IMR-90 (cell line): ENCODE measurements around the gene KCNQ1. TPM values are rescaled to one million over a fixed set of nuclear protein-coding genes. Genes with fewer than 3 reads are reported as not detected.

Experiments used
- ATAC-seq: fragments of 200-7000 bp; cut with Tn5 transposase; 2 replicates; pipeline ENCODE4 v1.9.1; 2020; ENCODE audit warnings: low read depth, mild to moderate bottlenecking, moderate library complexity
- BruUV-seq: library from RNA; stranded (reverse); fragments of 400-500 nt; replicated peaks from 2 replicates; lab custom pipeline; 2021; lab: Mats Ljungman, UMichigan
- CTCF ChIA-PET: fragments of 300-600 bp; formaldehyde crosslinking; extraction: SDS; loops from one replicate; lab custom pipeline; 2021; ENCODE audit warnings: antibody characterized with exemption; lab: Yijun Ruan, JAX
- POLR2A ChIA-PET: fragments of 300-600 bp; sonication (Branson Sonifier 250); formaldehyde crosslinking; loops from one replicate; lab custom pipeline; 2022; ENCODE audit warnings: antibody characterized with exemption; ENCODE audit not compliant: unreplicated experiment; lab: Charles Lee
- DNase-seq: peaks from one replicate; pipeline ENCODE4 v3.0.0; 2013
- H2AFZ ChIP-seq: replicated peaks from 2 replicates; pipeline ENCODE3; 2013; ENCODE audit warnings: low read length, mild to moderate bottlenecking; ENCODE audit not compliant: poor library complexity
- H2AK5ac ChIP-seq: 2 replicates; pipeline ENCODE4 v1.6.1; 2013; ENCODE audit warnings: low read depth, low read length, inconsistent platforms
- H2AK9ac ChIP-seq: replicated peaks from 2 replicates; pipeline ENCODE3; 2013; ENCODE audit warnings: mild to moderate bottlenecking, low read depth, low read length, moderate library complexity; ENCODE audit not compliant: poor library complexity
- H2BK120ac ChIP-seq: 2 replicates; pipeline ENCODE4 v1.6.1; 2013; ENCODE audit warnings: low read depth, low read length, inconsistent platforms
- H2BK15ac ChIP-seq: 3 replicates; pipeline ENCODE4 v1.6.1; 2013; ENCODE audit warnings: low read depth, low read length, inconsistent platforms
- H2BK20ac ChIP-seq: 2 replicates; pipeline ENCODE4 v1.6.1; 2013; ENCODE audit warnings: low read depth, mild to moderate bottlenecking, inconsistent platforms, low read length, moderate library complexity
- H2BK5ac ChIP-seq: 2 replicates; pipeline ENCODE4 v1.6.1; 2013; ENCODE audit warnings: mild to moderate bottlenecking, low read depth, low read length, inconsistent platforms; ENCODE audit not compliant: poor library complexity, severe bottlenecking
- H3K14ac ChIP-seq: replicated peaks from 2 replicates; pipeline ENCODE4 v1.6.1; 2013; ENCODE audit warnings: low read depth, low read length, inconsistent platforms
- H3K18ac ChIP-seq: 2 replicates; pipeline ENCODE4 v1.6.1; 2013; ENCODE audit warnings: low read depth, low read length, control low read depth
- H3K23ac ChIP-seq: 2 replicates; pipeline ENCODE4 v1.6.1; 2013; ENCODE audit warnings: low read depth, low read length, inconsistent platforms
- H3K27ac ChIP-seq: 2 replicates; pipeline ENCODE4 v1.5.1; 2013; ENCODE audit warnings: mild to moderate bottlenecking, control low read depth, low read length; ENCODE audit not compliant: insufficient read depth
- H3K27me3 ChIP-seq: 2 replicates; pipeline ENCODE4 v1.6.1; 2013; ENCODE audit warnings: low read length; ENCODE audit not compliant: control insufficient read depth, insufficient read depth
- H3K36me3 ChIP-seq: 2 replicates; pipeline ENCODE4 v1.6.1; 2013; ENCODE audit warnings: low read length, mixed read lengths; ENCODE audit not compliant: control insufficient read depth, insufficient read depth
- H3K4ac ChIP-seq: 2 replicates; pipeline ENCODE4 v1.6.1; 2013; ENCODE audit warnings: low read depth, low read length, inconsistent platforms
- H3K4me1 ChIP-seq: 2 replicates; pipeline ENCODE4 v1.6.1; 2013; ENCODE audit warnings: low read length, mixed read lengths; ENCODE audit not compliant: control insufficient read depth, insufficient read depth
- H3K4me2 ChIP-seq: 2 replicates; pipeline ENCODE4 v1.6.1; 2013; ENCODE audit warnings: low read depth, mild to moderate bottlenecking, control low read depth, low read length, moderate library complexity
- H3K4me3 ChIP-seq: 2 replicates; pipeline ENCODE4 v1.5.1; 2013; ENCODE audit warnings: low read depth, mild to moderate bottlenecking, control low read depth, low read length, moderate library complexity; ENCODE audit not compliant: insufficient read depth
- H3K56ac ChIP-seq: 2 replicates; pipeline ENCODE4 v1.6.1; 2013; ENCODE audit warnings: low read length, inconsistent platforms; ENCODE audit not compliant: insufficient read depth; ENCODE audit errors: extremely low read depth
- H3K79me1 ChIP-seq, 2 experiments: 2 replicates each; pipeline ENCODE4 v1.6.1; 2013; ENCODE audit warnings: low read length in 2 of 2, inconsistent platforms in 1 of 2, low read depth in 1 of 2
- H3K9ac ChIP-seq: 2 replicates; pipeline ENCODE4 v1.6.1; 2013; ENCODE audit warnings: low read depth, low read length, control low read depth
- H3K9me1 ChIP-seq: 2 replicates; pipeline ENCODE4 v1.6.1; 2013; ENCODE audit warnings: low read length, inconsistent platforms; ENCODE audit not compliant: insufficient read depth
- H3K9me3 ChIP-seq: 2 replicates; pipeline ENCODE4 v1.6.1; 2013; ENCODE audit warnings: low read length; ENCODE audit not compliant: control insufficient read depth, insufficient read depth
- H4K20me1 ChIP-seq: 2 replicates; pipeline ENCODE4 v1.6.1; 2013; ENCODE audit warnings: low read length, inconsistent platforms; ENCODE audit not compliant: insufficient read depth
- H4K5ac ChIP-seq: 2 replicates; pipeline ENCODE4 v1.6.1; 2013; ENCODE audit warnings: mild to moderate bottlenecking, low read depth, low read length, control low read depth
- H4K8ac ChIP-seq, 2 experiments: 2 replicates each; pipeline ENCODE4 v1.6.1; 2013; ENCODE audit warnings: low read depth in 2 of 2, low read length in 2 of 2, control low read depth in 1 of 2, inconsistent platforms in 1 of 2
- H4K91ac ChIP-seq: 2 replicates; pipeline ENCODE4 v1.6.1; 2013; ENCODE audit warnings: low read depth, low read length, inconsistent platforms; ENCODE audit not compliant: insufficient read depth
- FOS ChIP-seq: fragments of 150-350 bp; IDR thresholded peaks from 2 replicates; pipeline ENCODE4 v1.6.1; 2016; ENCODE audit warnings: low read depth, low read length
- NFE2L2 ChIP-seq: fragments of 150-350 bp; IDR thresholded peaks from 2 replicates; pipeline ENCODE4 v1.6.1; 2016; ENCODE audit warnings: low read depth, mild to moderate bottlenecking, low read length
- RCOR1 ChIP-seq: IDR thresholded peaks from 2 replicates; pipeline ENCODE4 v1.6.1; 2012; ENCODE audit warnings: mild to moderate bottlenecking, low read length, improper control_type of control experiment; ENCODE audit not compliant: insufficient replicate concordance
- RFX5 ChIP-seq: IDR thresholded peaks from 2 replicates; pipeline ENCODE4 v1.8.0; 2012; ENCODE audit warnings: low read depth, mild to moderate bottlenecking, low read length, moderate library complexity
- WGBS, 2 experiments: methylation state at CpG; one replicate each; pipeline versions ENCODE4 v1.1.5 to v1.1.7; 2013; ENCODE audit warnings: missing lambda C conversion rate in 2 of 2; ENCODE audit not compliant: insufficient read length in 1 of 2; ENCODE audit errors: extremely low coverage in 2 of 2; 5-methylcytosine and 5-hydroxymethylcytosine counted together
- dilution Hi-C: fragments of 300-500 bp; cut with HindIII; formaldehyde crosslinking; loops from one replicate; pipeline ENCODE4 v1.14.3; 2018; ENCODE audit warnings: low sequenced_read_pairs; ENCODE audit not compliant: unreplicated experiment
- in situ Hi-C: fragments of 300-500 bp; cut with MboI; formaldehyde crosslinking; loops from 3 replicates; pipeline ENCODE4 v1.14.3; 2019; ENCODE audit warnings: low sequenced_read_pairs, inconsistent platforms, mixed read lengths
- intact Hi-C: fragments of 100-400 bp; cut with micrococcal nuclease; formaldehyde crosslinking; loops from 2 replicates; pipeline ENCODE4 v1.10.0; 2022
- polyA plus RNA-seq, 3 experiments: library from polyadenylated mRNA; depleted of rRNA; stranded (reverse); fragments of >200 nt; gene quantifications; 2 replicates each; pipeline ENCODE4 v1.2.3, GENCODE V29; 2012; ENCODE audit warnings: low replicate concordance in 1 of 3
- total RNA-seq: library from RNA; depleted of rRNA; stranded (reverse); fragments of >200 nt; gene quantifications from 2 replicates; pipeline ENCODE4 v1.2.3, GENCODE V29; 2012

The KCNQ1 gene
- total and polyA plus RNA-seq, 2 of the 4 experiments (the other 2 are of a cell fraction), result 0.07 TPM; not detected in 1

GRCh38 chr11:2589538-2589934 is 144.7 kb downstream of the KCNQ1 start:
- ATAC-seq (no peak), DNase-seq (no peak)
- H2BK15ac ChIP-seq, result no peak overlapping the region
- H4K91ac ChIP-seq, result no peak overlapping the region
- H2AK5ac ChIP-seq, result no peak overlapping the region
- no peaks in the 10 kb centered on the region; the same call in 1 of the 2 replicates for H3K9me1 ChIP-seq
- H2BK5ac ChIP-seq, result no peak overlapping the region
- H2AK9ac ChIP-seq, result no peak overlapping the region
- no peak overlapping the region for H3K9ac ChIP-seq
- no peaks in the 10 kb centered on the region for H3K4me1 ChIP-seq
- peak overlapping the region; percentile 32 for H2AFZ ChIP-seq
- H3K4ac ChIP-seq, result no peak overlapping the region
- 82% methylated on average over 10 of the region's 12 CpGs; no CpG with 5 or more reads in 1 of the 2 experiments for WGBS, 2 experiments
- no peak overlapping the region for H2BK20ac ChIP-seq
- H3K36me3 ChIP-seq, result no peaks in the 10 kb centered on the region
- no peak overlapping the region for H3K4me2 ChIP-seq
- no peak overlapping the region for H2BK120ac ChIP-seq
- H3K79me1 ChIP-seq, result no peaks in the 10 kb centered on the region
- no TSS peak for BruUV-seq
- CTCF ChIA-PET, result no interaction called here
- peaks cover 3% of the 10 kb centered on the region for H3K9me3 ChIP-seq
- H3K18ac ChIP-seq, result no peak overlapping the region
- no peaks in the 10 kb centered on the region for H4K20me1 ChIP-seq
- H4K8ac ChIP-seq, result no peak overlapping the region
- no peak overlapping the region for H3K56ac ChIP-seq
- no peak overlapping the region for H3K4me3 ChIP-seq
- in situ Hi-C loops (no loop called here), intact Hi-C loops (no loop called here), dilution Hi-C loops (no loop called here)
- H3K27me3 ChIP-seq, result peaks cover 26% of the 10 kb centered on the region; the same call in 1 of the 2 replicates
- H3K14ac ChIP-seq, result no peak overlapping the region
- no peak for TF ChIP-seq RCOR1
- no peak for TF ChIP-seq FOS
- TF ChIP-seq NFE2L2, result no peak
- TF ChIP-seq RFX5, result no peak
- POLR2A ChIA-PET, result no interaction called here
- H3K23ac ChIP-seq, result no peak overlapping the region
- no peak overlapping the region for H3K27ac ChIP-seq
- H4K5ac ChIP-seq, result no peak overlapping the region
